ENCODE data around the gene EDEM3. TPM values are rescaled to one million over a fixed set of nuclear protein-coding genes. Genes with fewer than 3 reads are reported as not detected.
A peak's percentile ranks its signal among the peaks of the same experiment; 100 is the strongest.
"Not testable (repeated sequence)": the region's sequence is repeated elsewhere in the genome, so short reads cannot be mapped to it uniquely, and the experiment has no call there.

EDEM3 gene
- total RNA-seq, 1 experiment from 2014 or later = 21.7 TPM

DNA sequence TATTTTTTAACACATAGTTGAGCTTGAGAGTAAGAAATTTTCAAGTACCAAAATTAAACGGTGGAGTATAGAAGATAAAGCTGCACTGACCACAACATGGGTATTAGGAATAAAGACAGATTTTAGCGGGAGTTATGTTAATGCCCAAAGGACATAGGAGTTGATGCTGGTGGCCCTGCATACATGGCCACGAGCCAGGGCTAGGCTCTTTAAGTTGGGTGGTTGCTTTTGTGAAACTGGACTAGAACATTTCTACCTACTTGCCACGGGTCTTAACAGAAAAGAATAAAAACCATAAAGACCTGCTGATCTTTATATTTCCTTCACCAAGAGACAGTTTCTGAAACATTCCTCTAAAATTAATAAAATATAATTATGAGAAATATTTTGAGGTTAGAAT lies 14.9 kb downstream of the EDEM3 start:
- no peak for DNase-seq (ENCODE audit: low spot score)

GRCh38 chr1:184739070-184739469 lies 15.6 kb downstream of the EDEM3 start:
- no peak for DNase-seq (ENCODE audit: low spot score)

GRCh38 chr1:184734980-184735379 lies 19.7 kb downstream of the EDEM3 start:
- no peak for DNase-seq (ENCODE audit: low spot score)

- no peak for DNase-seq (ENCODE audit: low spot score)
Measured at GRCh38 chr1:184724843-184725242, 29.8 kb downstream of the EDEM3 start.

DNA sequence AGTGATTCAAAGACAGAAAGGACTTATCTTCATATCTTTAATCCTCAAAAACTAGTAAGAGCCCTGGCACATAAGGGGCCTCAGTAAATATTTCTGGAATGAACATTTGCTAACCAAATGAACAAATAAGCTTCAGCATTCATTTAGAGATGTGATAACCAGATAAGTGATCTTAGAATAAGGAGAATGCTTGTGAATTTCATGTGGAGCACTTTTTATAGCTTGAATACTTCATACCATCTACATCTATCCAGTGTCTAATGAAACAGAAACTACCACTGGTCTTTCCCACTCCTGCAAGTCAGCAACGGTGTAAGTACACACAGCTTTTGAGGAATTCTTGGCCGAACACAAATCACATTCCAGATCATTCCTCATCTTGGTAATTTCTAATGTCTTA lies 38.5 kb downstream of the EDEM3 start:
- DNase-seq (ENCODE audit: low spot score) = no peak

GRCh38 chr1:184709418-184709817 lies 45.2 kb downstream of the EDEM3 start:
- no peak for DNase-seq (ENCODE audit: low spot score)

DNA sequence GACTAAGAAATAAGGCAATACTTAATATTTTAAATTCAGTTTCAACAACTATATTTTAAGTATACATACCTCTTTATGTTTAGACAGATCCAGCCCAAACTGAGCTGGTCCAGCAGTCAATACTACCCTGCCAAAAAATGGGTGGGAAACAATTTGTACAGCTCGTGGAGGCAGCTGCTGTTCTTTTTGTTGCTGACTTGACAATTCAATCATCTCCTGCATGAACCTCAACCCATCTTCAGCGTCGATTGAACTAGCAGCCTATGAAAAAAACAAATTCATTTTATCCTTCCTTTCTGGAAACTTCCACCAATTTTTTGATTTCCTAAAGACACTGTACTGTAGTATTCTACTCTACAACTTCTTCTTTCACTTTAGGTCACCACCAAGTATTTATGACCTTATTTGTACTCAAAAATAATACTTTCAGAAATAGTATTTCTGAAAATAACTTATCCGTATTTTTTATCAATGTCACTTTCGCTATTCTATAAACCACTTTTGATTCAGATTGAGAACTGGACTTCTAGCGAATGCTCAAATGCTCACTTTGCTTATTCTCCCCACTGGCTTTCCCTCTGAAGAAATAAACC lies 46.5 kb downstream of the EDEM3 start:
- no peak for DNase-seq (ENCODE audit: low spot score)

GRCh38 chr1:184705271-184705670 lies 49.4 kb downstream of the EDEM3 start:
- no peak for DNase-seq (ENCODE audit: low spot score)

DNA sequence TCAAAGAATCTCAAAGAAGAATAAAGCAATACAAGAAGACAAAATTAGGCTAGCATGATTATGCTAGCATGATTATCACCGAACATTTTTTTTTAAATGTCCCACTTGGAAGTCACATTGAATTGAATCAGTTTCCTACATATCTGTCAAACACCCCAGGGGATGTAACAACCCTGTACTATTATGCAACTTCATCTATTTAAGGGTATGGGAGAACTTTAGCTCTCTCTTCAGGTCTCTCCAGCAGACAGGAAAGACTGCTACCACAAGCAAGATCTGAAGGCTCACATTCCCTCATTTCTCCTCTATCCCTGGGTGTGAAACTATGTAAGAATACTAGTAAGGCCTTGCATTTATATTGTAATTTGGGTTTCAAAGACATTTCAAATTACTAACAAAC lies 52.8 kb downstream of the EDEM3 start:
- no peak for DNase-seq (ENCODE audit: low spot score)

DNA sequence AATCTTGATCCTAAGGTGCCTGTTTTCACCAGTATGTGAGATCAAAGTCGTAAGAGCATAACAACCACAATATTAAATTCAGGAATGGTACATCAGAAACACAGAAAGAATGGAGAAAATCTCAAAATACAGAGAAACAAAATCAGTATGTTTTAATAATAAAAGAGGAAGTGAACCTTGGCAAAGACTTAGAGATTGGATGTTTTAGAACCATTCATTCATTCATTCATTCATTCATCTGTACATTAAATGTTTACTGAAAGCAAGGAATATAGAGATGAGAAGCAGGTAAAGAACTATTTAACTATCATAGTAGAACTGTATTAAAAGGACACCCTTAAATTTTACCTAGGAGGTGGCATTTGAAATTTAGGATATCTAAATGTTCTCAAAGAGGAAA lies 55.7 kb downstream of the EDEM3 start:
- DNase-seq (ENCODE audit: low spot score) = no peak

DNA sequence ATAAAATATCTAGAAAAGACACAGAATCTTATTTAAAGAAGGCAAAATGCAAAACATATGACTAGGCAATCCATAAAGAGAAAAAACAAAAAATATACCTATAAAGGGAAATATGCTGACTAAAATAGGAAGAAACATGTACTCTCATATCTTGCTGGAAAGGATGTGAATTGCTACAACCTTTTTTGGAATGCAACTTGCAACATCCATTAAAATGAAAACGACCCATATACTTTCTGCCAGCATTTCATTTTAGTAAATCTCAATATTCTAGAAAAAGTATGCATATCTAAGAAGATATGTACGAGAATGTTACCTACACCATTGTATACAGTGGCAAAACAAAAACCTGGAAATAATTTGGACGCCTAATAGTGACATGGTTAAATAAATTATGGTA lies 56.6 kb downstream of the EDEM3 start:
- no peak for DNase-seq (ENCODE audit: low spot score)

- DNase-seq (ENCODE audit: low spot score) = no peak
Measured at GRCh38 chr1:184696403-184696802, 58.3 kb downstream of the EDEM3 start.

- DNase-seq (ENCODE audit: low spot score) = no peak
Measured at GRCh38 chr1:184695023-184695422, 59.6 kb downstream of the EDEM3 start.

- no peak for DNase-seq (ENCODE audit: low spot score)
Measured at GRCh38 chr1:184693011-184693410, 61.6 kb downstream of the EDEM3 start.

- peak; percentile 69 for DNase-seq (ENCODE audit: low spot score)
Measured at GRCh38 chr1:184691719-184692324, 62.8 kb downstream of the EDEM3 start.

DNA sequence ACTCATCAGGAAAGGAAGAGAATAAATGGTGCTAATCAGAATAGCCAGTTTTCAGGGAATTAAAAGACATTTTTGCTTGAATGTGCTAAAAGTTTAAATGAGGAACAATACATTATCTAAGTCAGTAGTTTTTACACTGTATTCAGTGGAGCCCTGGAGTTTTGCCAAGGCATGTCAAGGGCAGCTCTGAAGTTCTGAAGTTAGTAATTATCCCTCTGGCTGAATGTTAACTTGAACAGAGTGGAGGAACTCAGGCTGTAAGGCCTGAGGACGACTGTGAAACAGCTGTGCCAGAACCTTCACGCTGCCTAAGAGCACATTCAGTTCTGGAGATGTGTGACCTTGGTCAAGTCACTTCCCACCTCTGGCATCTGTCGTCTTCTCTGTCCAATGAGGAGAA lies 68.1 kb downstream of the EDEM3 start:
- no peak for DNase-seq (ENCODE audit: low spot score)

GRCh38 chr1:184685116-184685515 lies 69.5 kb downstream of the EDEM3 start:
- DNase-seq (ENCODE audit: low spot score) = no peak

- no peak for DNase-seq (ENCODE audit: low spot score)
Measured at GRCh38 chr1:184684285-184685074, 70.2 kb downstream of the EDEM3 start.

DNA sequence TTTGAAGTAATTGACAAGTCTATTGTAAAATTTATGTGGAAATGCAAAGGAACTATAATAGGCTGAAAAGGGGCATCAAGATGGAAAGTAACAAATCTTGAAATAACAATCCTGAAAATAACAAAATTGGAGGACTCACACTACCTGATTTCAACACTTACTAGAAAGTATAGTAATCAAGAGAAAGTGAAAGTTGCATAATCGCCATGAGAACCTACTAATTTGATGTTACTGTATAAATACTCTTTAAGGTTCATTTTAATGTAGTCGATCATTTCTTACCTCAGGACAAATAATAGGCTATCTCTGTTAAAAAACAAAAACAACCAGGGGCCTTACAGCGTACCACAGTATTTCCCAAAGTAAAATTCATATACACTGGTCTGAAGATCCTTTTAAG lies 71.7 kb downstream of the EDEM3 start:
- DNase-seq (ENCODE audit: low spot score) = no peak

DNA sequence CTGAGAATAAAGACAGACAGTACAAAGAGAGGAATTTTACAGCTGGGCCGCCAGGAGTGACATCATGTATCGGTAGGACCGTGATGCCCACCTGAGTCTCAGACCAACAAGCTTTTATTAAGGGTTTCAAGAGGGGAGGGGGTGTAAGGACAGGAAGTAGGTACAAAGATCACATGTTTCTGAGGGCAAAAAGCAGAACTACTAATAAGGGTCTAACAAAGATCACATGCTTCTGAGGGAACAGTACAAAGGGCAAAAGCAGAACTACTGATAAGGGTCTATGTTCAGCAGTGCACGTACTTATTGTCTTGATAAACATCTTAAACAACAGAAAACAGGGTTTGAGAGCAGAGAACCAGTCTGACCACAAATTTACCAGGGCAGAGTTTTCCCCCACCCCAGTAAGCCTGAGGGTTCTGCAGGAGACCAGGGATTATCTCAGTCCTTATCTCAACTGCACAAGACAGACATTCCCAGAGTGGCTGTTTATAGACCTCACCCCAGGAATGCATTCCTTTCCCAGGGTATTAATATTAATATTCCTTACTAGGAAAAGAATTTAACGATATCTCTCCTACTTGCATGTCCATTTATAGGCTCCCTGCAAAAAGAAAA lies 73.9 kb downstream of the EDEM3 start:
- DNase-seq (ENCODE audit: low spot score) = not testable (repeated sequence)

DNA sequence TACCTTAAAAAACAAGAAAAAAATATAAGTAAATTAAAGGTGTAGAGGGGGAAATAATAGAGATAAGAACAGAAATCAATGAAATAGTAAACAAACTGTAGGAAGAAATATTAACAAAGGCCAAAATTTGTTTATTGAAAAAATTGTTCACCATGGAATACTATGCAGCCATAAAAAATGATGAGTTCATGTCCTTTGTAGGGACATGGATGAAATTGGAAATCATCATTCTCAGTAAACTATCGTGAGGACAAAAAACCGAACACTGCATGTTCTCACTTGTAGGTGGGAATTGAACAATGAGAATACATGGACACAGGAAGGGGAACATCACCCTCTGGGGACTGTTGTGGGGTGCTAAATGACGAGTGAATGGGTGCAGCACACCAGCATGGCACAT lies 75.2 kb downstream of the EDEM3 start:
- DNase-seq (ENCODE audit: low spot score) = not testable (repeated sequence)

- no peak for DNase-seq (ENCODE audit: low spot score)
Measured at GRCh38 chr1:184677344-184677743, 77.3 kb downstream of the EDEM3 start.

DNA sequence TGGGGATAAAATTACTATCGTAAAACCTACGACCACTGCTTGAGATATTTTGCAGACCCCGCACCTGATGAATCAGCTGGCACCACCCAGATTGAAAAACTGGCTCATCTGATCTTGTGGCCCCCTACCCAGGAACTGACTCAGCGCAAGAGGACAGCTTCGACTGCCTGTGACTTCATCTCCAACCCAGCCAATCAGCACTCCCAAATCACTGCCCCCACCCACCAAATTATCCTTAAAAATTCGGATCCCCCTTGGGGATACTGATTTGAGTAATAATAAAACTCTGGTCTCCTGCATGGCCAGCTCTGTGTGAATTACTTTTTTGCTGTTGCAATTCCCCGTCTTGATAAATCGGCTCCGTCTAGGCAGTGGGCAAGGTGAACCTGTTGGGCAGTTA lies 81.4 kb downstream of the EDEM3 start:
- DNase-seq (ENCODE audit: low spot score) = no peak
